22Rv1 (cell line): ENCODE data around the gene GPI.

ENCODE experiments used
- H3K27ac ChIP-seq: fragments of 450-650 bp; 2 replicates; pipeline ENCODE4 v1.5.1; 2017
- ZFX ChIP-seq: fragments of 450-650 bp; IDR thresholded peaks from 2 replicates; pipeline ENCODE4 v1.6.1; 2017; ENCODE audit warnings: antibody characterized with exemption, borderline replicate concordance
- TF ChIP-seq, protein P1 (sequence below): fragments of 450-650 bp; IDR thresholded peaks from 2 replicates; pipeline ENCODE4 v1.5.1; 2017; ENCODE audit warnings: mild to moderate bottlenecking

The GPI gene

DNA sequence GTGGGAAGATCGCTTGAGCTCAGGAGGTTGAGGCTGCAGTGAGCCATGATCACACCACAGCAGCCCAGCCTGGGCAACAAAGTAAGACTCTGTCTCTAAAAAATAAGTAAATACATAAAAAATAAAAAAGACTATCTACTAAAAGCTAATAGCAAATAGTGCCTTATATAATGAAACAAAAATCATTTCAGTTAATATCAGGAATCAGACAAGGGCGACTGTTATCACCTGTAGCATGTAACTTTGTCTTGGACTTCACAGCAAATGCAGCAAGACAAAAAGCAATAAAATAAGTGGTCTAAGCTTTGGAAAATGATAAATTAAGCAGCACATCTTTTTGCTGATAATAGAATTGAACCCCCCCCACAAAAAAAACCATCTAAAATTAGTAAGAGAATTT lies 21.2 kb upstream of the GPI start:
- no peak overlapping the region for H3K27ac ChIP-seq
- no peak for TF ChIP-seq ZFX
- TF ChIP-seq, protein P1, sequence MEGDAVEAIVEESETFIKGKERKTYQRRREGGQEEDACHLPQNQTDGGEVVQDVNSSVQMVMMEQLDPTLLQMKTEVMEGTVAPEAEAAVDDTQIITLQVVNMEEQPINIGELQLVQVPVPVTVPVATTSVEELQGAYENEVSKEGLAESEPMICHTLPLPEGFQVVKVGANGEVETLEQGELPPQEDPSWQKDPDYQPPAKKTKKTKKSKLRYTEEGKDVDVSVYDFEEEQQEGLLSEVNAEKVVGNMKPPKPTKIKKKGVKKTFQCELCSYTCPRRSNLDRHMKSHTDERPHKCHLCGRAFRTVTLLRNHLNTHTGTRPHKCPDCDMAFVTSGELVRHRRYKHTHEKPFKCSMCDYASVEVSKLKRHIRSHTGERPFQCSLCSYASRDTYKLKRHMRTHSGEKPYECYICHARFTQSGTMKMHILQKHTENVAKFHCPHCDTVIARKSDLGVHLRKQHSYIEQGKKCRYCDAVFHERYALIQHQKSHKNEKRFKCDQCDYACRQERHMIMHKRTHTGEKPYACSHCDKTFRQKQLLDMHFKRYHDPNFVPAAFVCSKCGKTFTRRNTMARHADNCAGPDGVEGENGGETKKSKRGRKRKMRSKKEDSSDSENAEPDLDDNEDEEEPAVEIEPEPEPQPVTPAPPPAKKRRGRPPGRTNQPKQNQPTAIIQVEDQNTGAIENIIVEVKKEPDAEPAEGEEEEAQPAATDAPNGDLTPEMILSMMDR: no peak

DNA sequence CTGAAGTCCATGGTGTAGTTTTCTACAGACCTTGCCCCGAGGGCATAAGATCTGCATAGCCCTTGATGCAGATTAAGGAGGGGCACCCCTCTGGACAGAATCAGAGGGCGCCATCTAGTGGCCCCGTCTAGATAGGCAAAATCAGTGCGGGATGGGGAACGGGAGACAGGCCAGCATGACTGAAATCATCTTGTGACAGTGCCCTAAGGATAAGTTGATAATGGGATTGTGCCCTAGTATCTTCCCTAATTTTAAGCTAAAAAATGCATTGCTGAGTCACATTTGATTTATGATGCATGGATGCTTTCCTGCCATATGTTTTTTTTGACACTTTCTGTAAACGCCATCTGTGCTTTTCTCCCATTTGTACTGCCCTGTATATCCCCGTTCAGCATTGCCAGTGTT lies 19.0 kb upstream of the GPI start:
- no peak for TF ChIP-seq ZFX
- TF ChIP-seq, protein P1: peak; percentile 92
- H3K27ac ChIP-seq: no peak overlapping the region

DNA sequence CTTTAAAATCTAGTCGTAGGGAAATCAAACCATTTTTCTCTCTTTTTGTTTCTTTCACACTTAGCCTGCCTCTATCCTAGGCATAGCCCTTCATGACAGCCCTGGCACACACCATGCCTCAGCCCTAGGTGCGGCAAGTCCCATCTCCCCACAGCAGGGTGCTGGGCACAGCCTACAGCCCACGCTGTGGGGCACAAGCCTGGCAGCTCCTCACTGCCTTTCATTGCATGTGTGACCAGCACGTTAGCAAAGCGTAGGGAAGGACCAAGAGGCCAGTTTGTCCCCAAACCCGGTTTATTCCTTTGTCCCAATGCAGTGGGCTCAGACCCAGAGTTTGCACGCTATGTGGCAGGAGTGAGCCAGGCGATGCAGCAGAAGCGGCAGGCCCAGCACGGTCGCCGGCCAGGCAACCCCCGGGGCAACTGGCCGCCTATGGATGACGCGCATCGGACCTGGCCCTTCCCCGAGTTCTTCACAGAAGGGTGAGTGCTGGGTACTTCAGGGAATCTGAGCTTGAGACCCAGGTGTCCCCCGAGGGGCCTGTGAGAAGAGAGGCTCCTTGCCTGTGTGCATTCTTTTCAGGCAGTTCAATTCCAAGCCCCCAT lies 17.3 kb upstream of the GPI start:
- no peak for TF ChIP-seq ZFX
- TF ChIP-seq, protein P1: no peak
- no peak overlapping the region for H3K27ac ChIP-seq

DNA sequence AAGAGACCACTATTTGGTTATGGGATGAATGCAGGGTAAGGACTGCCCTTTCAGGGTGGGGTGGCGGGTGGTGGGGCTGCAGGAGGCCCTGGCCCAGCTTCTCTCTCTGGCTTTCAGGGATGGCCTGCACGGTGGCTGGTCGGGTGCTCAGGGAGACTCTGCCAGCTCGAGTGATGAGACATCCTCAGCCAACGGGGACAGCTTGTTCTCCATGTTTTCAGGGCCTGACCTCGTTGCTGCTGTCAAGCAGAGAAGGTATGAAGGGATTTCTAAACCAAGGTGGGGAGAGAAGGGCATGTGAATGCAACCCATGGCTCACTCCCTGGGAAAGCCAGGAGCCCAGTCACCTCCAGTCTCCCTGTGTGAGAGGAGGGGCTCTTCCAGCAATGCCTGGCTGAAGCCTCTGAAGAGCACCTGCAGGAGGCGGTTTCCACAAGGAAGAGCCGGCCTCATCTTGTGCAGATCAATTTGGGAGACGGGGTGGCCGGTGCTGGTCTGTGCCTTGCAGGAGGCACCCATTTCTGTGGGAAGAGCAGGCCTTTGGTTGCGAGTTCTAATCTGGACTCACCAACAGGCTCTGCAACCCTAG lies 16.0 kb upstream of the GPI start:
- TF ChIP-seq, protein P1: no peak
- TF ChIP-seq ZFX: no peak
- H3K27ac ChIP-seq: no peak overlapping the region

DNA sequence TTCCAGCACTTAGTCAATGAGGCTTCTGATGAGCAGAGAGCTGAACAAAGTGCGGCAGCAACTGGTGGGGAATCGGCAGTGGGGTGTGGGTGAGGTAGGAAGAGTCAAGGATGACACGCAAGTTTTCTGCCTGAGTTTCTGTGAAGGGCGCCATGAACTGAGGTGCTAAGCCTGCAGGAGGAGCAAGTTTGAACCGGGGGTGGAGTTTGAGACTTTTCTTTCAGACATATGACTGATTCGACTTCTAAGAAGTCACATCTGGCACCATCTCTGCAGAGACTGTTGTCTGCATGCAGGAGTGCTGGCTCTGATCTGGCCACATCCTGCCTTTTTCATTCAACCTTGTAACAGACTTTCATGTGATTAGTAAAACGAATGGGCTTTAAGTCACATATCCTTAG lies 14.8 kb upstream of the GPI start:
- no peak for TF ChIP-seq ZFX
- TF ChIP-seq, protein P1: no peak
- H3K27ac ChIP-seq: no peak overlapping the region

DNA sequence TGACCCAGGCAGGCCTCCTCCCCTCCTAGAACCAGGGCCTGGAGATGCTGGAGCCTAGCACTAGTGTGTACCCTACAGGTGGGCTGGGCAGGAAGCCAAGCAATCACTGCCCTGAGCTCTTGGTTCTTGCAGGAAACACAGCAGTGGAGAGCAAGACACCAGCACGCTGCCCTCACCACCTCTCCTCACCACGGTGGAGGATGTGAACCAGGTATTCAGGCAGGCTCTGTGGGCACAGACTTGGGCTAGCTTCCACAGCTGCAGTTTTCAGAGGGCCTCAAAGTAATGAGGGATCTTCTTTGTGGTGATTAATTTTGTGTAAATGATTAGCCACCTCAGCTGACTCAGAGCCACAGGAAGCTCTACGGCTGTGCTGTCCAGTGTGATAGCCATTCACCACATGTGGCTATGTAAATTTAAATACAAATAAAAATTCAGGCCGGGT lies 13.6 kb upstream of the GPI start:
- no peak overlapping the region for H3K27ac ChIP-seq
- TF ChIP-seq, protein P1: no peak
- no peak for TF ChIP-seq ZFX

DNA sequence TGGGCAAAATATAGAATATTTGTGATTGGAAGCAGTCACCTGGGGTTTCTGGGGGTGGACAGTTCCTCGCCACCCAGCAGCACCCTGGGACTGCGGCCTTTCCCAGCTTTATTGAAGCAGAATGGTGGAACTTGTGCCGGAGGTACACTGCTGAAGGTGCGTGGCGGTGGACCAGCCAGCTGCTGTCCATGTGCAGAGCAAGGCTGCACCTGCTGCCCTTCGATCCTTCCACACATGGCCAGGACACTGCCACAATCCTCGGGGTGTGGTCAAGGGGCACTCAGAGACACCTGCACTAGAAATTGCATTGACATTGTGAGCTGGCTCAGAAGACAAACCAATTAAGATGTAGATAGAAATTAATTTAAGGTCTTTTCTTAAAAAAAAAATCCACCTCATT lies 11.4 kb upstream of the GPI start:
- no peak overlapping the region for H3K27ac ChIP-seq
- TF ChIP-seq, protein P1: no peak
- TF ChIP-seq ZFX: no peak
